ENCODE results near the gene RNF5. TPM values are rescaled to one million over a fixed set of nuclear protein-coding genes. Genes with fewer than 3 reads are reported as not detected.

The RNF5 gene
- total RNA-seq, 1 experiment from 2014 or later, result 45.9 TPM

GRCh38 chr6:32147401-32148132 lies 30.6 kb upstream of the RNF5 start:
- Histone ChIP-seq H2AFZ (ENCODE audit: low read depth, low read length, poor library complexity, severe bottlenecking) (no peak overlapping the region), H3K27me3 (ENCODE audit: insufficient read depth, low read length) (no peaks in the 10 kb centered on the region), H3K9ac (ENCODE audit: low read length) (no peak overlapping the region), H3K4me1 (ENCODE audit: control insufficient read depth in 1 of 2, insufficient read depth in 2 of 2, low read length in 2 of 2) (peaks cover 4 to 6% of the 10 kb centered on the region in 2 experiments; a peak in 3 of 4 replicates), H3K36me3 (ENCODE audit: control insufficient read depth in 1 of 2, insufficient read depth in 2 of 2, low read length in 2 of 2) (no peaks in the 10 kb centered on the region), H3K27ac (ENCODE audit: low read depth, low read length) (no peak overlapping the region), H3K4me2 (ENCODE audit: low read length) (no peak overlapping the region), H3K9me2 (ENCODE audit: insufficient read depth) (no peaks in the 10 kb centered on the region), H3K79me2 (ENCODE audit: insufficient read depth, low read length) (no peaks in the 10 kb centered on the region), H3K9me3 (ENCODE audit: control insufficient read depth in 1 of 2, insufficient read depth in 1 of 2, low read depth in 1 of 2, low read length in 2 of 2) (no peaks in the 10 kb centered on the region), H4K20me1 (ENCODE audit: insufficient read depth) (no peaks in the 10 kb centered on the region), H3K4me3 (replicated peaks in 1 of 2; ENCODE audit: low read depth in 1 of 2, low read length in 2 of 2) (no peak overlapping the region)
- BruUV-seq (replicated peaks), result no TSS peak
- no peak for DNase-seq (ENCODE audit: low read depth, low spot score)
- ATAC-seq, result no peak
- ChIA-PET RAD21 (ENCODE audit: low non-redundant PET in 1 of 2, low total read pairs in 2 of 2, uncharacterized antibody in 2 of 2, unreplicated experiment in 2 of 2) (no interaction called here), POLR2A (no interaction called here), CTCF (no interaction called here)
- TF ChIP-seq REST (IDR thresholded peaks at IDR 0.05; ENCODE audit: low read depth) (no peak), EZH2 (IDR thresholded peaks at IDR 0.05) (no peak), ELF1 (IDR thresholded peaks at IDR 0.05; ENCODE audit: borderline replicate concordance, low read depth) (no peak), ATF3 (IDR thresholded peaks at IDR 0.05) (no peak), SRF (IDR thresholded peaks at IDR 0.05; ENCODE audit: low read depth) (no peak), ZNF274 (IDR thresholded peaks at IDR 0.05; ENCODE audit: low read depth, low read length) (no peak), JUND (IDR thresholded peaks at IDR 0.05) (no peak), EGR1 (IDR thresholded peaks at IDR 0.05; ENCODE audit: low read depth) (no peak), EZH2phosphoT487 (IDR thresholded peaks at IDR 0.05; ENCODE audit: borderline replicate concordance) (no peak), SIN3A (IDR thresholded peaks at IDR 0.05; ENCODE audit: low read depth) (no peak), CTCF (IDR thresholded peaks at IDR 0.05 in 2 of 3, conservative IDR thresholded peaks at IDR 0.05 in 1 of 3; ENCODE audit: borderline replicate concordance in 1 of 3, insufficient read depth in 1 of 3, low read depth in 2 of 3, low read length in 2 of 3) (no peak), ZBTB33 (IDR thresholded peaks at IDR 0.05; ENCODE audit: extremely low read depth, insufficient replicate concordance, low read length) (no peak), POLR2AphosphoS5 (IDR thresholded peaks at IDR 0.05; ENCODE audit: low read depth, low read length) (no peak), MAX (IDR thresholded peaks at IDR 0.05) (no peak)
- intact Hi-C loops (cut with micrococcal nuclease), result no loop called here
